GM12878 (cell line): ENCODE measurements around the gene DCUN1D4. TPM values are rescaled to one million over a fixed set of nuclear protein-coding genes. Genes with fewer than 3 reads are reported as not detected.

Experiments
- ATAC-seq: fragments of 200-7000 bp; cut with Tn5 transposase; 3 replicates; pipeline ENCODE4 v1.9.1; 2020; ENCODE audit warnings: mild to moderate bottlenecking, moderate library complexity
- BruUV-seq: library from RNA; stranded (reverse); fragments of 400-500 nt; replicated peaks from 2 replicates; lab custom pipeline; 2021; lab: Mats Ljungman, UMichigan
- CTCF ChIA-PET: fragments of 300-600 bp; sonication (Branson Sonifier 250); formaldehyde crosslinking; extraction: SDS; loops from one replicate; lab custom pipeline; 2021; ENCODE audit warnings: inconsistent platforms; lab: Yijun Ruan, JAX
- POLR2A ChIA-PET: fragments of 350-600 bp; formaldehyde crosslinking; extraction: SDS; loops from one replicate; lab custom pipeline; 2021; ENCODE audit warnings: inconsistent platforms; lab: Charles Lee
- RAD21 ChIA-PET: fragments of 300-600 bp; sonication (Branson Sonifier 250); formaldehyde crosslinking; loops from one replicate; lab custom pipeline; 2023; ENCODE audit warnings: antibody characterized with exemption; ENCODE audit not compliant: unreplicated experiment; lab: Charles Lee
- SMC1A ChIA-PET: fragments of 300-600 bp; sonication (Branson Sonifier 250); formaldehyde crosslinking; loops from one replicate; lab custom pipeline; 2023; ENCODE audit not compliant: unreplicated experiment, uncharacterized antibody; lab: Charles Lee
- DNase-seq: peaks from one replicate; pipeline ENCODE4 v3.0.0-alpha.2; 2011; ENCODE audit warnings: low read depth, low spot score
- FAIRE-seq: peaks from 3 replicates; lab custom pipeline; 2011; peaks lifted over from hg19 to GRCh38; lab: Jason Lieb, UNC
- H2AFZ ChIP-seq: 2 replicates; pipeline ENCODE4 v1.6.0; 2011; ENCODE audit warnings: low read depth, low read length, control low read depth; ENCODE audit not compliant: control insufficient read depth
- H3K27ac ChIP-seq: 2 replicates; pipeline ENCODE4 v1.5.1; 2011; ENCODE audit warnings: control low read depth; ENCODE audit not compliant: control insufficient read depth, insufficient read depth
- H3K27me3 ChIP-seq, 2 experiments: replicated peaks in 1 of 2; 2 replicates each; pipeline versions ENCODE4 v1.6.0 to v1.6.1; 2011; ENCODE audit warnings: low read length in 1 of 2; ENCODE audit not compliant: control insufficient read depth in 2 of 2, insufficient read depth in 2 of 2
- H3K36me3 ChIP-seq, 2 experiments: 2 replicates each; pipeline ENCODE4 v1.5.1; 2011; ENCODE audit warnings: low read length in 1 of 2; ENCODE audit not compliant: control insufficient read depth in 2 of 2, insufficient read depth in 2 of 2
- H3K4me1 ChIP-seq: 2 replicates; pipeline ENCODE4 v1.6.1; 2011; ENCODE audit warnings: mild to moderate bottlenecking, low read length, moderate library complexity, mixed read lengths; ENCODE audit not compliant: control insufficient read depth, insufficient read depth
- H3K4me2 ChIP-seq: 2 replicates; pipeline ENCODE4 v1.6.0; 2011; ENCODE audit warnings: control low read depth; ENCODE audit not compliant: control insufficient read depth, insufficient read depth
- H3K4me3 ChIP-seq: fragments of 200-600 bp; sonication (generic); 2 replicates; pipeline ENCODE4 v1.5.1; 2016
- H3K79me2 ChIP-seq: 2 replicates; pipeline ENCODE4 v1.6.0; 2011; ENCODE audit warnings: low read length; ENCODE audit not compliant: control insufficient read depth, insufficient read depth
- H3K9ac ChIP-seq: 2 replicates; pipeline ENCODE4 v1.8.0; 2011; ENCODE audit warnings: low read length, control low read depth, mixed read lengths; ENCODE audit not compliant: control insufficient read depth, insufficient read depth
- H3K9me3 ChIP-seq: replicated peaks from 3 replicates; pipeline ENCODE4 v1.5.1; 2011; ENCODE audit warnings: mild to moderate bottlenecking, low read length; ENCODE audit not compliant: control insufficient read depth, insufficient read depth
- H4K20me1 ChIP-seq: 2 replicates; pipeline ENCODE4 v1.6.0; 2011; ENCODE audit not compliant: control insufficient read depth, insufficient read depth
- ATF2 ChIP-seq: IDR thresholded peaks from 2 replicates; pipeline ENCODE4 v1.6.1; 2012; ENCODE audit warnings: low read length, inconsistent platforms
- BACH1 ChIP-seq: fragments of 450-650 bp; IDR thresholded peaks from 2 replicates; pipeline ENCODE4 v1.6.1; 2017; ENCODE audit warnings: mild to moderate bottlenecking, borderline replicate concordance
- BRCA1 ChIP-seq: IDR thresholded peaks from 2 replicates; pipeline ENCODE4 v1.6.1; 2011; ENCODE audit warnings: low read depth, low read length, improper control_type of control experiment
- DPF2 ChIP-seq: fragments of 450-650 bp; IDR thresholded peaks from 2 replicates; pipeline ENCODE4 v1.6.1; 2017; ENCODE audit warnings: mild to moderate bottlenecking
- EGR1 ChIP-seq, 2 experiments: IDR thresholded peaks; 1 replicate in 1 of 2; 2 replicates in 1 of 2; pipeline ENCODE4 v1.6.1; 2011 to 2012; ENCODE audit warnings: low read depth in 2 of 2, low read length in 2 of 2, borderline replicate concordance in 1 of 2, mild to moderate bottlenecking in 1 of 2, moderate library complexity in 1 of 2
- NBN ChIP-seq: fragments of 450-650 bp; IDR thresholded peaks from 2 replicates; pipeline ENCODE4 v1.6.1; 2016
- NFYB ChIP-seq: IDR thresholded peaks from 2 replicates; pipeline ENCODE4 v1.6.1; 2011; ENCODE audit warnings: low read depth, mild to moderate bottlenecking, low read length, improper control_type of control experiment, moderate library complexity; ENCODE audit not compliant: insufficient read depth
- RB1 ChIP-seq: fragments of 450-650 bp; formaldehyde crosslinking; IDR thresholded peaks from 2 replicates; pipeline ENCODE4 v1.6.1; 2017; ENCODE audit warnings: mild to moderate bottlenecking, borderline replicate concordance
- ZNF592 ChIP-seq: fragments of 450-650 bp; IDR thresholded peaks from 2 replicates; pipeline ENCODE4 v1.6.1; 2017; ENCODE audit warnings: mild to moderate bottlenecking, moderate library complexity
- WGBS: methylation state at CpG from one replicate; pipeline ENCODE4 v1.1.6; 2016; ENCODE audit warnings: low lambda C conversion rate; ENCODE audit not compliant: insufficient replicate concordance, insufficient coverage; ENCODE audit errors: missing lambda C conversion rate; 5-methylcytosine and 5-hydroxymethylcytosine counted together
- in situ Hi-C: fragments of 300-500 bp; cut with MboI; formaldehyde crosslinking; loops from 9 replicates; pipeline ENCODE4 v1.14.3; 2018; ENCODE audit warnings: mixed read lengths
- intact Hi-C: fragments of 100-400 bp; cut with micrococcal nuclease; formaldehyde crosslinking; loops from one replicate; pipeline ENCODE4 v1.14.2; 2022; ENCODE audit not compliant: unreplicated experiment
- polyA plus RNA-seq, 11 experiments: library from polyadenylated mRNA; depleted of rRNA in 4 of 11; unstranded in 6 of 11; stranded (reverse) in 5 of 11; fragments of >200 nt; fragmentation: Nextera tagmentation in 4 of 11; fragmentation: Illumina TruSeq in 1 of 11; extraction: Ambion mirVana in 4 of 11; extraction: Trizol in 1 of 11; gene quantifications; 1 replicate in 1 of 11; 2 replicates in 10 of 11; pipeline versions ENCODE4 v1.2.1 to v1.2.3, GENCODE V29; 2011 to 2016; ENCODE audit warnings: inconsistent platforms in 2 of 11, missing spikeins in 2 of 11, low read depth in 1 of 11
- total RNA-seq, 4 experiments: library from RNA; depleted of rRNA in 3 of 4; stranded (reverse); fragments of >200 nt in 3 of 4; fragmentation: Illumina TruSeq in 1 of 4; extraction: Trizol in 1 of 4; gene quantifications; 2 replicates each; pipeline versions ENCODE4 v1.2.1 to v1.2.3, GENCODE V29; 2013 to 2021
- TF ChIP-seq, protein P1 (sequence below): fragments of 450-650 bp; IDR thresholded peaks from 2 replicates; pipeline ENCODE4 v1.6.1; 2017; ENCODE audit warnings: mild to moderate bottlenecking, low read depth, inconsistent platforms; ENCODE audit not compliant: poor library complexity, severe bottlenecking
- TF ChIP-seq, protein P2 (sequence below): fragments of 450-650 bp; conservative IDR thresholded peaks from 2 replicates; pipeline ENCODE4 v1.6.1; 2017; ENCODE audit warnings: mild to moderate bottlenecking, moderate library complexity
- TF ChIP-seq, protein P3 (sequence below), 3 experiments: IDR thresholded peaks in 2 of 3; conservative IDR thresholded peaks in 1 of 3; 2 replicates each; pipeline ENCODE4 v1.5.1; 2011; ENCODE audit warnings: low read depth in 3 of 3, low read length in 3 of 3, mild to moderate bottlenecking in 3 of 3, control low read depth in 2 of 3, moderate library complexity in 2 of 3, inconsistent platforms in 1 of 3, mixed read lengths in 1 of 3; ENCODE audit not compliant: control insufficient read depth in 2 of 3, insufficient read depth in 1 of 3; ENCODE audit errors: extremely low read depth in 1 of 3

The DCUN1D4 gene
- total and polyA plus RNA-seq, 10 of the 15 experiments (the other 5 are each of a cell fraction or from before 2014, with no cell fraction given), result 7.1 to 62.6 (median 16.8) TPM

- ATAC-seq (no peak), DNase-seq (no peak), FAIRE-seq (no peak)
- ChIA-PET CTCF (interaction anchor here (1.2 to 1.6 kb wide), 3 partner anchors 17 to 59 kb away, joined by 3 to 4 read pairs (median 4); no protein-coding TSS in a partner anchor), SMC1A (interaction anchor here (0.6 kb wide), 1 partner anchor 26 kb away, joined by 3 read pairs; no protein-coding TSS in a partner anchor), RAD21 (no interaction called here), POLR2A (no interaction called here)
- intact Hi-C loops, result no loop called here
- Histone ChIP-seq H3K36me3 (peaks cover 3 to 17% of the 10 kb centered on the region in 2 experiments), H3K9me3 (no peaks in the 10 kb centered on the region), H3K27ac (no peak overlapping the region), H3K9ac (no peak overlapping the region), H3K4me3 (no peak overlapping the region), H3K79me2 (no peaks in the 10 kb centered on the region), H2AFZ (no peak overlapping the region), H4K20me1 (no peaks in the 10 kb centered on the region), H3K4me1 (peaks cover 9% of the 10 kb centered on the region; the same call in 1 of the 2 replicates), H3K27me3 (no peaks in the 10 kb centered on the region), H3K4me2 (no peak overlapping the region)
- no TSS peak for BruUV-seq
- WGBS, result 94% methylated on average over 1 of the region's 1 CpG
- in situ Hi-C loops, result loop anchor here (5.0 kb wide), 1 partner anchor 137 kb away; no protein-coding TSS in a partner anchor
- TF ChIP-seq ATF2 (no peak), ZNF592 (no peak), DPF2 (no peak), BACH1 (no peak), NFYB (no peak), EGR1 (IDR thresholded peaks at IDR 0.05; ENCODE audit: borderline replicate concordance in 1 of 2, low read depth in 2 of 2, low read length in 2 of 2) (no peak), RB1 (no peak), NBN (no peak), BRCA1 (no peak)
- TF ChIP-seq, protein P1, sequence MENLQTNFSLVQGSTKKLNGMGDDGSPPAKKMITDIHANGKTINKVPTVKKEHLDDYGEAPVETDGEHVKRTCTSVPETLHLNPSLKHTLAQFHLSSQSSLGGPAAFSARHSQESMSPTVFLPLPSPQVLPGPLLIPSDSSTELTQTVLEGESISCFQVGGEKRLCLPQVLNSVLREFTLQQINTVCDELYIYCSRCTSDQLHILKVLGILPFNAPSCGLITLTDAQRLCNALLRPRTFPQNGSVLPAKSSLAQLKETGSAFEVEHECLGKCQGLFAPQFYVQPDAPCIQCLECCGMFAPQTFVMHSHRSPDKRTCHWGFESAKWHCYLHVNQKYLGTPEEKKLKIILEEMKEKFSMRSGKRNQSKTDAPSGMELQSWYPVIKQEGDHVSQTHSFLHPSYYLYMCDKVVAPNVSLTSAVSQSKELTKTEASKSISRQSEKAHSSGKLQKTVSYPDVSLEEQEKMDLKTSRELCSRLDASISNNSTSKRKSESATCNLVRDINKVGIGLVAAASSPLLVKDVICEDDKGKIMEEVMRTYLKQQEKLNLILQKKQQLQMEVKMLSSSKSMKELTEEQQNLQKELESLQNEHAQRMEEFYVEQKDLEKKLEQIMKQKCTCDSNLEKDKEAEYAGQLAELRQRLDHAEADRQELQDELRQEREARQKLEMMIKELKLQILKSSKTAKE, result no peak
- TF ChIP-seq, protein P2, sequence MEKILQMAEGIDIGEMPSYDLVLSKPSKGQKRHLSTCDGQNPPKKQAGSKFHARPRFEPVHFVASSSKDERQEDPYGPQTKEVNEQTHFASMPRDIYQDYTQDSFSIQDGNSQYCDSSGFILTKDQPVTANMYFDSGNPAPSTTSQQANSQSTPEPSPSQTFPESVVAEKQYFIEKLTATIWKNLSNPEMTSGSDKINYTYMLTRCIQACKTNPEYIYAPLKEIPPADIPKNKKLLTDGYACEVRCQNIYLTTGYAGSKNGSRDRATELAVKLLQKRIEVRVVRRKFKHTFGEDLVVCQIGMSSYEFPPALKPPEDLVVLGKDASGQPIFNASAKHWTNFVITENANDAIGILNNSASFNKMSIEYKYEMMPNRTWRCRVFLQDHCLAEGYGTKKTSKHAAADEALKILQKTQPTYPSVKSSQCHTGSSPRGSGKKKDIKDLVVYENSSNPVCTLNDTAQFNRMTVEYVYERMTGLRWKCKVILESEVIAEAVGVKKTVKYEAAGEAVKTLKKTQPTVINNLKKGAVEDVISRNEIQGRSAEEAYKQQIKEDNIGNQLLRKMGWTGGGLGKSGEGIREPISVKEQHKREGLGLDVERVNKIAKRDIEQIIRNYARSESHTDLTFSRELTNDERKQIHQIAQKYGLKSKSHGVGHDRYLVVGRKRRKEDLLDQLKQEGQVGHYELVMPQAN, result no peak
- TF ChIP-seq, protein P3, sequence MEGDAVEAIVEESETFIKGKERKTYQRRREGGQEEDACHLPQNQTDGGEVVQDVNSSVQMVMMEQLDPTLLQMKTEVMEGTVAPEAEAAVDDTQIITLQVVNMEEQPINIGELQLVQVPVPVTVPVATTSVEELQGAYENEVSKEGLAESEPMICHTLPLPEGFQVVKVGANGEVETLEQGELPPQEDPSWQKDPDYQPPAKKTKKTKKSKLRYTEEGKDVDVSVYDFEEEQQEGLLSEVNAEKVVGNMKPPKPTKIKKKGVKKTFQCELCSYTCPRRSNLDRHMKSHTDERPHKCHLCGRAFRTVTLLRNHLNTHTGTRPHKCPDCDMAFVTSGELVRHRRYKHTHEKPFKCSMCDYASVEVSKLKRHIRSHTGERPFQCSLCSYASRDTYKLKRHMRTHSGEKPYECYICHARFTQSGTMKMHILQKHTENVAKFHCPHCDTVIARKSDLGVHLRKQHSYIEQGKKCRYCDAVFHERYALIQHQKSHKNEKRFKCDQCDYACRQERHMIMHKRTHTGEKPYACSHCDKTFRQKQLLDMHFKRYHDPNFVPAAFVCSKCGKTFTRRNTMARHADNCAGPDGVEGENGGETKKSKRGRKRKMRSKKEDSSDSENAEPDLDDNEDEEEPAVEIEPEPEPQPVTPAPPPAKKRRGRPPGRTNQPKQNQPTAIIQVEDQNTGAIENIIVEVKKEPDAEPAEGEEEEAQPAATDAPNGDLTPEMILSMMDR (IDR thresholded peaks at IDR 0.05 in 2 of 3, conservative IDR thresholded peaks at IDR 0.05 in 1 of 3; ENCODE audit: control insufficient read depth in 2 of 3, extremely low read depth in 1 of 3, insufficient read depth in 1 of 3, low read depth in 3 of 3, low read length in 3 of 3), result no peak
Measured at GRCh38 chr4:51890760-51891159, 47.8 kb downstream of the DCUN1D4 start.
